Kidney (tissue), 14 donors: ENCODE data around the gene NRP2. TPM values are rescaled to one million over a fixed set of nuclear protein-coding genes. Genes with fewer than 3 reads are reported as not detected.

ENCODE experiments used
- DNase-seq, 5 donors: peaks; one replicate each; pipeline ENCODE4 v3.0.0-alpha.2; 2013 to 2020
- FAIRE-seq: peaks from 2 replicates; lab custom pipeline; 2012; peaks lifted over from hg19 to GRCh38; lab: Jason Lieb, UNC
- H3K27ac ChIP-seq, 2 donors: one replicate each; pipeline ENCODE4 v1.7.0; 2013; ENCODE audit warnings: low read depth in 2 of 2, low read length in 2 of 2, inconsistent platforms in 1 of 2
- H3K27me3 ChIP-seq: one replicate; pipeline ENCODE4 v1.7.1; 2013; ENCODE audit warnings: low read length, inconsistent platforms; ENCODE audit not compliant: control insufficient read depth, insufficient read depth
- H3K36me3 ChIP-seq, 3 donors: one replicate each; pipeline versions ENCODE4 v1.7.0 to v1.7.1; 2013; ENCODE audit warnings: low read length in 3 of 3, control low read depth in 1 of 3, inconsistent platforms in 1 of 3; ENCODE audit not compliant: insufficient read depth in 3 of 3, control insufficient read depth in 2 of 3
- H3K4me1 ChIP-seq, 3 donors: one replicate each; pipeline versions ENCODE4 v1.7.0 to v1.7.1; 2013; ENCODE audit warnings: low read length in 3 of 3, inconsistent platforms in 1 of 3, low read depth in 1 of 3; ENCODE audit not compliant: control insufficient read depth in 2 of 3, insufficient read depth in 2 of 3
- H3K4me3 ChIP-seq, 3 donors: one replicate each; pipeline versions ENCODE4 v1.7.0 to v1.8.1; 2013; ENCODE audit warnings: low read length in 3 of 3, control low read depth in 1 of 3, inconsistent platforms in 1 of 3
- H3K9ac ChIP-seq, 3 donors: one replicate each; pipeline versions ENCODE4 v1.7.0 to v1.7.1; 2013; ENCODE audit warnings: low read length in 3 of 3, control low read depth in 1 of 3, inconsistent platforms in 1 of 3
- H3K9me3 ChIP-seq, 3 donors: one replicate each; pipeline versions ENCODE4 v1.7.0 to v1.7.1; 2013; ENCODE audit warnings: low read length in 3 of 3, control low read depth in 1 of 3, inconsistent platforms in 1 of 3; ENCODE audit not compliant: control insufficient read depth in 2 of 3, insufficient read depth in 1 of 3
- CTCF ChIP-seq: IDR thresholded peaks from 3 replicates; pipeline ENCODE4 v1.5.1; 2012; ENCODE audit warnings: mild to moderate bottlenecking, moderate library complexity, borderline replicate concordance; ENCODE audit not compliant: insufficient read depth; ENCODE audit errors: extremely low read depth
- intact Hi-C: fragments of 100-400 bp; cut with DNase I; formaldehyde crosslinking; loops from one replicate; pipeline ENCODE4 v1.11.1; 2022
- polyA plus RNA-seq: library from polyadenylated mRNA; stranded (reverse); fragments of 350-450 nt; fragmentation: Illumina TruSeq; extraction: RNeasy Lipid Tissue Mini Kit (QIAGEN cat#74804); gene quantifications from one replicate; pipeline ENCODE4 v1.2.3, GENCODE V29; 2014; ENCODE audit warnings: low read depth, low replicate concordance; ENCODE audit not compliant: insufficient read depth
- total RNA-seq: library from RNA; stranded (reverse); fragmentation: NEBNext Ultra II Directional; extraction: Animal tissue kit (Norgen Biotek cat#: 25700); gene quantifications from one replicate; pipeline ENCODE4 v1.2.1, GENCODE V29; 2021
- donor health status: control.
- donor health status: control.
- donor health status: control.
- donor health status: control.
- donor health status: control.
- donor health status: DM: yes; HTN: yes; CAD: no.
- donor health status: Normal renal cell carcinoma (clear cell type).

NRP2 gene
- total and polyA plus RNA-seq, 2 donors from 2014 or later, result 2.3 to 37.7 TPM

- no peak overlapping the region for H3K27ac ChIP-seq
- no peak for FAIRE-seq
These were observed 39.5 kb upstream of the NRP2 start for GRCh38 chr2:205642599-205643356.

GRCh38 chr2:205643391-205643885, 38.9 kb upstream of the NRP2 start:
- FAIRE-seq (no peak), DNase-seq (no peak)
- Histone ChIP-seq H3K9me3 (peaks cover 0 to 6% (median 0%) of the 10 kb centered on the region in 3 donors), H3K27me3 (no peaks in the 10 kb centered on the region), H3K36me3 (no peaks in the 10 kb centered on the region), H3K9ac (no peak overlapping the region), H3K4me3 (no peak overlapping the region), H3K4me1 (no peaks in the 10 kb centered on the region), H3K27ac (no peak overlapping the region)
- TF ChIP-seq CTCF, result no peak
- intact Hi-C loops, result no loop called here

More at GRCh38 chr2:205642599-205643356, 39.5 kb upstream of the NRP2 start:
- Histone ChIP-seq H3K9ac (no peak overlapping the region), H3K4me3 (no peak overlapping the region), H3K36me3 (no peaks in the 10 kb centered on the region), H3K4me1 (no peaks in the 10 kb centered on the region), H3K9me3 (peaks cover 0 to 6% (median 0%) of the 10 kb centered on the region in 3 donors), H3K27me3 (no peaks in the 10 kb centered on the region)
- no peak for TF ChIP-seq CTCF
- intact Hi-C loops, result no loop called here
- peak in 3 of 5 donors; percentile 22 to 63 (median 29) for DNase-seq

- Histone ChIP-seq H3K9ac (no peak overlapping the region), H3K4me1 (no peaks in the 10 kb centered on the region), H3K27ac (no peak overlapping the region), H3K4me3 (no peak overlapping the region), H3K36me3 (no peaks in the 10 kb centered on the region), H3K27me3 (no peaks in the 10 kb centered on the region), H3K9me3 (peaks cover 0 to 6% (median 0%) of the 10 kb centered on the region in 3 donors)
- FAIRE-seq (no peak), DNase-seq (no peak)
- intact Hi-C loops, result no loop called here
- TF ChIP-seq CTCF, result no peak
These were observed 38.3 kb upstream of the NRP2 start for GRCh38 chr2:205644018-205644417.
